Smooth muscle cell (in vitro differentiated cells): Measurements from ENCODE around the gene GPHB5. TPM values are rescaled to one million over a fixed set of nuclear protein-coding genes. Genes with fewer than 3 reads are reported as not detected.
A peak's percentile ranks its signal among the peaks of the same experiment; 100 is the strongest.

Experiments
- DNase-seq: peaks from one replicate; lab custom pipeline; 2025; ENCODE audit not compliant: unreplicated experiment; lab: John Stamatoyannopoulos, UW
- H2AFZ ChIP-seq: fragments of 200-600 bp; sonication (generic); 2 replicates; pipeline ENCODE4 v1.6.0; 2016; ENCODE audit warnings: antibody characterized with exemption, low read depth, mild to moderate bottlenecking
- H3F3A ChIP-seq: fragments of 200-600 bp; sonication (generic); 2 replicates; pipeline ENCODE4 v1.6.0; 2017; ENCODE audit warnings: antibody characterized with exemption, low read depth
- H3K27ac ChIP-seq: fragments of 200-600 bp; sonication (generic); 2 replicates; pipeline ENCODE4 v1.5.1; 2016; ENCODE audit warnings: low read depth, mild to moderate bottlenecking
- H3K27me3 ChIP-seq: fragments of 200-600 bp; sonication (generic); 2 replicates; pipeline ENCODE4 v1.6.1; 2016; ENCODE audit warnings: low read depth, mild to moderate bottlenecking
- H3K36me3 ChIP-seq: fragments of 200-600 bp; sonication (generic); 2 replicates; pipeline ENCODE4 v1.5.1; 2016; ENCODE audit warnings: low read depth
- H3K4me1 ChIP-seq: fragments of 200-600 bp; sonication (generic); 2 replicates; pipeline ENCODE4 v1.5.1; 2016; ENCODE audit warnings: low read depth
- H3K4me2 ChIP-seq: fragments of 200-600 bp; sonication (generic); 2 replicates; pipeline ENCODE4 v1.6.0; 2016; ENCODE audit warnings: mild to moderate bottlenecking
- H3K4me3 ChIP-seq: fragments of 200-600 bp; sonication (generic); 2 replicates; pipeline ENCODE4 v1.5.1; 2016; ENCODE audit warnings: mild to moderate bottlenecking
- H3K79me2 ChIP-seq: fragments of 200-600 bp; sonication (generic); 2 replicates; pipeline ENCODE4 v1.6.0; 2016; ENCODE audit warnings: low read depth, mild to moderate bottlenecking
- H3K9ac ChIP-seq: fragments of 200-600 bp; sonication (generic); 2 replicates; pipeline ENCODE4 v1.6.0; 2016; ENCODE audit warnings: low read depth
- H3K9me3 ChIP-seq: fragments of 200-600 bp; sonication (generic); replicated peaks from 2 replicates; pipeline ENCODE4 v1.5.1; 2016; ENCODE audit warnings: low read depth
- H4K20me1 ChIP-seq: fragments of 200-600 bp; sonication (generic); 2 replicates; pipeline ENCODE4 v1.6.0; 2016; ENCODE audit warnings: low read depth
- WGBS: methylation state at CpG from one replicate; pipeline ENCODE4 v1.1.7; 2016; ENCODE audit warnings: low lambda C conversion rate; 5-methylcytosine and 5-hydroxymethylcytosine counted together
- polyA plus RNA-seq: library from polyadenylated mRNA; unstranded; fragments of >200 nt; fragmentation: Nextera tagmentation; extraction: Ambion mirVana; gene quantifications from 2 replicates; pipeline ENCODE4 v1.2.1, GENCODE V29; 2016
- total RNA-seq: library from RNA; depleted of rRNA; stranded (reverse); fragments of >200 nt; gene quantifications from 2 replicates; pipeline ENCODE4 v1.2.3, GENCODE V29; 2014
- TF ChIP-seq, protein P1 (sequence below): fragments of 200-600 bp; sonication (generic); IDR thresholded peaks from 2 replicates; pipeline ENCODE4 v1.5.1; 2017; ENCODE audit warnings: borderline replicate concordance, mild to moderate bottlenecking, antibody characterized with exemption; ENCODE audit not compliant: insufficient read depth, poor library complexity, severe bottlenecking

Gene GPHB5
- total and polyA plus RNA-seq, 2 experiments from 2014 or later = not detected

DNA sequence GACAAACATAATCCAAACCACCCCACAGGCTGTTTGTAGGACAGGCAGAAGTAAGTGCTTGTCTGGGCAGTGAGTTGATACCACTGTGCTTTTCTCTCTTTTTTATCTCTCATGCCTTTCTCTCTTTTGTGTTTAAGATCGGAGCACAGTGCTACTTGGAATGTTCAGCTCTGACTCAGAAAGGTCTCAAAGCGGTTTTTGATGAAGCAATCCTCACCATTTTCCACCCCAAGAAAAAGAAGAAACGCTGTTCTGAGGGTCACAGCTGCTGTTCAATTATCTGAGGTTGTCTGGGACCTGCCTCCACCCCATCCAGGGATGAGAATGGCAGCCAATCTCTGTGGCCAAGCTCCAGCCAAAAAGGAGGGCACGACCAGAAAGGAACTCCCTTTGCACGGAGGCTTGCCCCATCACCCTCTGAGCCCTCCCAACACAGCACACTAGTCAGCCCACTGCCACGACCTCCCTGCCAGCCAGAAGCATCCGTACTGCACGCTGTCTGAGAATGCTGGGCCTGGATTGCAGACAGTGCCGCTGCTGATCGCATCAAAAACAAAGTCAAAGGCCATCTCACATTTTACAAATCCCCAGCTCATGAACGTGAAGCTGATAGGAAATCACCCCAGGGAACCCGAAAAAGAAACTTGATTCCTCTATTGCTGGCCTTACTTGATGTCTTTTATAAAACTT lies 27.8 kb downstream of the GPHB5 start:
- Histone ChIP-seq H3K9me3 (no peaks in the 10 kb centered on the region), H3K4me2 (peak overlapping the region; percentile 38), H3K27ac (peak overlapping the region; percentile 9), H3F3A (peaks cover 10% of the 10 kb centered on the region), H3K4me1 (peaks cover 9% of the 10 kb centered on the region), H4K20me1 (no peaks in the 10 kb centered on the region), H3K27me3 (no peaks in the 10 kb centered on the region), H3K79me2 (no peaks in the 10 kb centered on the region), H3K4me3 (no peak overlapping the region), H3K36me3 (no peaks in the 10 kb centered on the region), H2AFZ (peak overlapping the region; percentile 18), H3K9ac (no peak overlapping the region)
- DNase-seq = no peak
- TF ChIP-seq, protein P1, sequence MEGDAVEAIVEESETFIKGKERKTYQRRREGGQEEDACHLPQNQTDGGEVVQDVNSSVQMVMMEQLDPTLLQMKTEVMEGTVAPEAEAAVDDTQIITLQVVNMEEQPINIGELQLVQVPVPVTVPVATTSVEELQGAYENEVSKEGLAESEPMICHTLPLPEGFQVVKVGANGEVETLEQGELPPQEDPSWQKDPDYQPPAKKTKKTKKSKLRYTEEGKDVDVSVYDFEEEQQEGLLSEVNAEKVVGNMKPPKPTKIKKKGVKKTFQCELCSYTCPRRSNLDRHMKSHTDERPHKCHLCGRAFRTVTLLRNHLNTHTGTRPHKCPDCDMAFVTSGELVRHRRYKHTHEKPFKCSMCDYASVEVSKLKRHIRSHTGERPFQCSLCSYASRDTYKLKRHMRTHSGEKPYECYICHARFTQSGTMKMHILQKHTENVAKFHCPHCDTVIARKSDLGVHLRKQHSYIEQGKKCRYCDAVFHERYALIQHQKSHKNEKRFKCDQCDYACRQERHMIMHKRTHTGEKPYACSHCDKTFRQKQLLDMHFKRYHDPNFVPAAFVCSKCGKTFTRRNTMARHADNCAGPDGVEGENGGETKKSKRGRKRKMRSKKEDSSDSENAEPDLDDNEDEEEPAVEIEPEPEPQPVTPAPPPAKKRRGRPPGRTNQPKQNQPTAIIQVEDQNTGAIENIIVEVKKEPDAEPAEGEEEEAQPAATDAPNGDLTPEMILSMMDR = no peak
- 31% methylated on average over 12 of the region's 12 CpGs for WGBS

DNA sequence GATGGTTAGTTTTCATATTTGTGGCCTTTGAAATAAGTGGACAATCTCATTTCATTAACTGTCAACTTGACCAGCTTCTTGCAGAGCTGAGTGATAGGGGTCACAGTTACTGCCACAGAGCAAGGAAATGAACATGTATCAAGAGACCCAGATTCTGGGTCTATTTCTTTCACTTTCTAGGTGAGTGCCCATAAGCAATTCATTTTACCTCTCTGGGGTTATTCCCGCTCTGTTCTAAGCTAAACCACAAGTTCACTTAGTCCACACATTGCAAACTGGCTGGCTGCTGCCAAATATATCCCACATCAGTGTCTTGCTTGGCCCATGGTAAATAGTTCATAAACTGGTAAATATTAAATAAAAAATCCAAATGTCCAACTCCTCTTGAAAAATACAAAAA lies 29.9 kb downstream of the GPHB5 start:
- Histone ChIP-seq H3K36me3 (no peaks in the 10 kb centered on the region), H3K4me3 (no peak overlapping the region), H3K79me2 (no peaks in the 10 kb centered on the region), H3K27me3 (no peaks in the 10 kb centered on the region), H3K9ac (no peak overlapping the region), H3K4me2 (no peak overlapping the region), H3K9me3 (no peaks in the 10 kb centered on the region), H3K27ac (no peak overlapping the region), H4K20me1 (no peaks in the 10 kb centered on the region), H3F3A (peaks cover 19% of the 10 kb centered on the region), H3K4me1 (peaks cover 10% of the 10 kb centered on the region), H2AFZ (no peak overlapping the region)
- 100% methylated on average over 1 of the region's 1 CpG for WGBS
- DNase-seq = no peak
- TF ChIP-seq, protein P1 = no peak

DNA sequence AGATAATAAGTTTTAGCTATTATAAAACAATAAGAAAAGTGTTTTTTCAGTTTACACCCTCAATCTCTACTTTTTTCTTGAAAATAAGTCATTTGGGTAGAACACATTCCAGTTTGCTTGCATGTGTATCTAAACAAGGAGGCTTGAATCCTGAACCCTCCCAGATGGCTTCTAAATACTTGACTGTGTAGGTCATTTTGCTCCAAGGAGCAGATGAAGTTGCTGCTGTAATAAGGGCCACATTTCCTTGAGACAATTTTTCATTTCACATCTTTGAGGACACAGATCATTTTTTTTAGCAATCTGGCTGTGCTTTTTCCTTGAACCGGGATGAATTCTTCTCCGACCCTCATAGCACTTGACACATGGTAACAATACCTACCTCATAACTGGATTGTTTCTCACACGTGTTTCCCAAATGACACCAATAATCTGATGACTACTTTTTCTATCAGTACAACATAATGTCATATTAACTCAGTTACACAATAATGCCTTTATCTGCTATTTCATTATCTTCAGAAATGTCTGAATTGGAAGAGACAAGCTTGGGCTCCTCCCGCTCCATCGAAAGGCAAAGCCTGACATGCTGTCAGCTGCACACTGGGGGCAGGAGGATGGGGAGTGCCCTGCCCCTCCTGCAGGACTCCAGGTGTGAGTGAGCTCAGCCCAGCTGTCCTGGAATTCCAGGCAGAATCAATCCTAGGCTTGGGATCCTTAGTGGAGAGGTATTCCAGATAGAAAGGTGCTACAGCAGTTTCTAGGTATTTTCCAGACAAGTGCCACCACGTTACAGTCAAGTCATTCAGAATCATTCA lies 30.9 kb downstream of the GPHB5 start:
- no peak overlapping the region for H3K4me2 ChIP-seq
- 92% methylated on average over 6 of the region's 6 CpGs for WGBS
- DNase-seq = no peak

More for the DNA sequence above, 30.9 kb downstream of the GPHB5 start:
- H3K36me3 ChIP-seq = no peaks in the 10 kb centered on the region
- no peak overlapping the region for H2AFZ ChIP-seq
- peaks cover 17% of the 10 kb centered on the region for H3K4me1 ChIP-seq
- no peaks in the 10 kb centered on the region for H3K27me3 ChIP-seq
- H3K27ac ChIP-seq = no peak overlapping the region
- no peaks in the 10 kb centered on the region for H3K9me3 ChIP-seq
- TF ChIP-seq, protein P1 = no peak
- no peak overlapping the region for H3K4me3 ChIP-seq
- H3K9ac ChIP-seq = no peak overlapping the region
- H3F3A ChIP-seq = peaks cover 22% of the 10 kb centered on the region
- no peaks in the 10 kb centered on the region for H3K79me2 ChIP-seq
- H4K20me1 ChIP-seq = no peaks in the 10 kb centered on the region
